K562 (cell line): Measurements from ENCODE around the gene NXN. TPM values are rescaled to one million over a fixed set of nuclear protein-coding genes. Genes with fewer than 3 reads are reported as not detected.

ENCODE experiments used
- ATAC-seq: fragments of 200-7000 bp; cut with Tn5 transposase; 3 replicates; pipeline ENCODE4 v1.9.1; 2020; ENCODE audit warnings: moderate library complexity
- BruUV-seq: library from RNA; stranded (reverse); fragments of 400-500 nt; replicated peaks from 2 replicates; lab custom pipeline; 2021; lab: Mats Ljungman, UMichigan
- CTCF ChIA-PET: fragments of 300-600 bp; formaldehyde crosslinking; extraction: SDS; loops from one replicate; lab custom pipeline; 2021; ENCODE audit warnings: low intra/inter-chr PET ratio; lab: Yijun Ruan, JAX
- POLR2A ChIA-PET: fragments of 300-600, 350-650 bp; sonication (Branson Sonifier 250); formaldehyde crosslinking; extraction: SDS; loops from one replicate; lab custom pipeline; 2021; ENCODE audit warnings: antibody characterized with exemption, inconsistent platforms; lab: Yijun Ruan, JAX
- DNase-seq, 4 experiments: peaks; one replicate each; pipeline versions ENCODE4 v3.0.0 to v3.0.0-alpha.2; 2011 to 2018; ENCODE audit warnings: low spot score in 3 of 4, mixed read lengths in 3 of 4; ENCODE audit errors: extremely low read depth in 1 of 4
- FAIRE-seq: peaks from 2 replicates; lab custom pipeline; 2011; peaks lifted over from hg19 to GRCh38; lab: Jason Lieb, UNC
- H2AFZ ChIP-seq: 2 replicates; pipeline ENCODE4 v1.6.0; 2011; ENCODE audit warnings: low read depth, low read length, control low read depth, inconsistent platforms
- H3K27ac ChIP-seq: fragments of 200-600 bp; 3 replicates; pipeline ENCODE4 v1.8.0; 2011; ENCODE audit warnings: low read depth, mild to moderate bottlenecking, control low read depth, inconsistent platforms, low read length, moderate library complexity, mixed read lengths; ENCODE audit errors: extremely low read depth
- H3K27me3 ChIP-seq, 2 experiments: fragments of 300-600 bp in 1 of 2; 2 replicates in 1 of 2; 3 replicates in 1 of 2; pipeline versions ENCODE4 v1.6.0 to v1.8.0; 2011; ENCODE audit warnings: inconsistent platforms in 2 of 2, low read length in 2 of 2, mild to moderate bottlenecking in 1 of 2, mixed read lengths in 1 of 2, moderate library complexity in 1 of 2; ENCODE audit not compliant: control insufficient read depth in 2 of 2, insufficient read depth in 2 of 2
- H3K36me3 ChIP-seq: fragments of 300-600 bp; 3 replicates; pipeline ENCODE4 v1.8.0; 2011; ENCODE audit warnings: mild to moderate bottlenecking, low read length, inconsistent platforms; ENCODE audit not compliant: control insufficient read depth, insufficient read depth
- H3K4me1 ChIP-seq, 2 experiments: fragments of 200-600 bp in 1 of 2; replicated peaks in 1 of 2; 2 replicates in 1 of 2; 3 replicates in 1 of 2; pipeline versions ENCODE4 v1.5.1 to v1.8.0; 2011; ENCODE audit warnings: inconsistent platforms in 2 of 2, low read length in 2 of 2, mild to moderate bottlenecking in 1 of 2, mixed read lengths in 1 of 2, moderate library complexity in 1 of 2; ENCODE audit not compliant: control insufficient read depth in 2 of 2, insufficient read depth in 2 of 2
- H3K4me2 ChIP-seq: 2 replicates; pipeline ENCODE4 v1.6.1; 2011; ENCODE audit warnings: low read length, control low read depth, inconsistent platforms, mixed read lengths; ENCODE audit not compliant: insufficient read depth
- H3K4me3 ChIP-seq: fragments of 200-600 bp; sonication (generic), shearing (Covaris generic); 2 replicates; pipeline ENCODE4 v1.5.1; 2016; ENCODE audit warnings: control low read depth, inconsistent platforms
- H3K79me2 ChIP-seq: fragments of 200-600 bp; 3 replicates; pipeline ENCODE4 v1.8.0; 2011; ENCODE audit warnings: low read length, inconsistent platforms; ENCODE audit not compliant: control insufficient read depth, insufficient read depth
- H3K9ac ChIP-seq, 2 experiments: 2 replicates each; pipeline versions ENCODE4 v1.6.0 to v1.6.1; 2011; ENCODE audit warnings: low read depth in 2 of 2, low read length in 2 of 2, control low read depth in 1 of 2, inconsistent platforms in 1 of 2, mild to moderate bottlenecking in 1 of 2, mixed read lengths in 1 of 2; ENCODE audit not compliant: insufficient read depth in 1 of 2
- H3K9me1 ChIP-seq: one replicate; pipeline ENCODE4 v1.6.0; 2011; ENCODE audit warnings: inconsistent platforms, mild to moderate bottlenecking, low read length, moderate library complexity; ENCODE audit not compliant: control insufficient read depth, insufficient read depth
- H3K9me3 ChIP-seq: replicated peaks from 2 replicates; pipeline ENCODE4 v1.5.1; 2011; ENCODE audit warnings: low read depth, low read length, inconsistent platforms; ENCODE audit not compliant: control insufficient read depth, insufficient read depth
- H4K20me1 ChIP-seq: replicated peaks from 2 replicates; pipeline ENCODE4 v1.6.1; 2011; ENCODE audit warnings: low read length, inconsistent platforms, mixed read lengths; ENCODE audit not compliant: control insufficient read depth, insufficient read depth
- E2F1 ChIP-seq: sonication (generic); formaldehyde crosslinking; IDR thresholded peaks from 2 replicates; pipeline ENCODE4 v1.8.1; 2023; ENCODE audit warnings: mild to moderate bottlenecking, missing genetic modification reagents, moderate library complexity
- HDGF ChIP-seq: fragments of 450-650 bp; IDR thresholded peaks from 2 replicates; pipeline ENCODE4 v1.6.1; 2016
- HMGN3 ChIP-seq: IDR thresholded peaks from 2 replicates; pipeline ENCODE4 v1.6.1; 2011; ENCODE audit warnings: borderline replicate concordance, low read depth, mild to moderate bottlenecking, mixed read lengths, low read length; ENCODE audit not compliant: insufficient read length; ENCODE audit errors: extremely low read depth
- ID3 ChIP-seq, 2 experiments: fragments of 250-450 bp in 1 of 2; fragments of 450-650 bp in 1 of 2; sonication (Bioruptor Pico) in 1 of 2; IDR thresholded peaks; 2 replicates each; pipeline versions ENCODE4 v1.6.1 to v1.8.0; 2016 to 2021; ENCODE audit warnings: mild to moderate bottlenecking in 2 of 2, moderate library complexity in 2 of 2, missing compliant biosample characterization in 1 of 2, missing genetic modification characterization in 1 of 2
- KLF16 ChIP-seq: IDR thresholded peaks from 2 replicates; pipeline ENCODE4 v1.6.1; 2016; ENCODE audit warnings: antibody characterized with exemption
- NFIC ChIP-seq: fragments of 450-650 bp; IDR thresholded peaks from 2 replicates; pipeline ENCODE4 v1.6.1; 2017; ENCODE audit warnings: mild to moderate bottlenecking, inconsistent platforms
- NR1H2 ChIP-seq: sonication (generic); formaldehyde crosslinking; IDR thresholded peaks from 2 replicates; pipeline ENCODE4 v1.4.0; 2020; ENCODE audit warnings: mild to moderate bottlenecking, missing genetic modification reagents
- PHF8 ChIP-seq: fragments of 200-600 bp; sonication (generic); IDR thresholded peaks from 2 replicates; pipeline ENCODE4 v1.6.1; 2012; ENCODE audit warnings: mixed run types, mild to moderate bottlenecking, inconsistent platforms, low read length, moderate library complexity, borderline replicate concordance
- SMARCA5 ChIP-seq: fragments of 450-650 bp; IDR thresholded peaks from 2 replicates; pipeline ENCODE4 v1.6.1; 2016
- ZNF589 ChIP-seq: fragments of 200-800 bp; sonication (Bioruptor generic); IDR thresholded peaks from 2 replicates; pipeline ENCODE4 v1.6.1; 2016; ENCODE audit warnings: low read depth, missing genetic modification characterization, missing compliant biosample characterization
- WGBS: fragments of 100-300 bp; shearing (Covaris generic); methylation state at CpG from one replicate; pipeline ENCODE4 v1.1.6; 2016; ENCODE audit warnings: low coverage, mixed read lengths; ENCODE audit not compliant: insufficient coverage; ENCODE audit errors: missing lambda C conversion rate; 5-methylcytosine and 5-hydroxymethylcytosine counted together
- in situ Hi-C: fragments of 300-500 bp; cut with MboI; formaldehyde crosslinking; loops from 4 replicates; pipeline ENCODE4 v1.15.0; 2018; ENCODE audit warnings: inconsistent platforms, mixed read lengths
- intact Hi-C: fragments of 100-400 bp; cut with micrococcal nuclease; formaldehyde crosslinking; loops from 2 replicates; pipeline ENCODE4 v1.14.2; 2022
- polyA plus RNA-seq, 8 experiments: library from polyadenylated mRNA; depleted of rRNA in 4 of 8; stranded (reverse) in 5 of 8; unstranded in 3 of 8; fragments of >200 nt; fragmentation: Nextera tagmentation in 2 of 8; fragmentation: Illumina TruSeq in 1 of 8; extraction: Ambion mirVana in 2 of 8; extraction: Trizol in 1 of 8; gene quantifications; 2 replicates each; pipeline versions ENCODE4 v1.2.1 to v1.2.3, GENCODE V29; 2011 to 2014; ENCODE audit warnings: inconsistent platforms in 1 of 8, missing spikeins in 1 of 8
- total RNA-seq, 7 experiments: library from RNA; depleted of rRNA in 6 of 7; stranded (reverse); fragments of >200 nt in 6 of 7; fragmentation: Illumina TruSeq in 2 of 7; extraction: Trizol in 2 of 7; gene quantifications; 2 replicates each; pipeline versions ENCODE4 v1.2.1 to v1.2.3, GENCODE V29; 2011 to 2021; ENCODE audit warnings: low replicate concordance in 1 of 7

Gene NXN
- total and polyA plus RNA-seq, 9 of the 15 experiments (the other 6 are each of a cell fraction or from before 2014, with no cell fraction given), result 0.08 to 0.39 (median 0.29) TPM; not detected in 5

- TF ChIP-seq HDGF (no peak), HMGN3 (no peak), NFIC (no peak), PHF8 (no peak), ZNF589 (no peak), E2F1 (CRISPR knock-in tag) (no peak), NR1H2 (no peak), ID3 (CRISPR knock-in tag; IDR thresholded peaks at IDR 0.05) (no peak), ID3 (tag; IDR thresholded peaks at IDR 0.05) (no peak), KLF16 (no peak), SMARCA5 (no peak)
- CTCF ChIA-PET, result no interaction called here
These were observed 143.4 kb downstream of the NXN start for GRCh38 chr17:836151-836550.

More at GRCh38 chr17:836151-836550, 143.4 kb downstream of the NXN start:
- Histone ChIP-seq H3K9ac (no peak overlapping the region), H3K27me3 (peaks cover 16 to 53% of the 10 kb centered on the region in 2 experiments), H3K9me1 (no peaks in the 10 kb centered on the region), H3K9me3 (no peaks in the 10 kb centered on the region), H3K27ac (no peak overlapping the region), H3K4me1 (no peaks in the 10 kb centered on the region), H3K4me2 (no peak overlapping the region), H3K79me2 (no peaks in the 10 kb centered on the region), H3K36me3 (no peaks in the 10 kb centered on the region), H4K20me1 (no peaks in the 10 kb centered on the region), H3K4me3 (no peak overlapping the region), H2AFZ (no peak overlapping the region)
- BruUV-seq, result no TSS peak
- intact Hi-C loops, result no loop called here
- ATAC-seq, result no peak
- no peak for FAIRE-seq
- no peak for DNase-seq
- POLR2A ChIA-PET, result no interaction called here
- 14% methylated on average over 9 of the region's 9 CpGs for WGBS
- in situ Hi-C loops, result no loop called here
